NCI-H2107 (cell line): ENCODE results near the gene RAB8B.
"Not testable (repeated sequence)": the region's sequence is repeated elsewhere in the genome, so short reads cannot be mapped to it uniquely, and the experiment has no call there.

Source experiments
- DNase-seq: peaks from one replicate; lab custom pipeline; 2025; lab: John Stamatoyannopoulos, UW

RAB8B gene

GRCh38 chr15:63237086-63237485, 47.7 kb downstream of the RAB8B start:
- not testable (repeated sequence) for DNase-seq

- DNase-seq: no peak
These were observed 48.8 kb downstream of the RAB8B start for GRCh38 chr15:63238171-63238570.

GRCh38 chr15:63238796-63239195, 49.4 kb downstream of the RAB8B start:
- no peak for DNase-seq

DNA sequence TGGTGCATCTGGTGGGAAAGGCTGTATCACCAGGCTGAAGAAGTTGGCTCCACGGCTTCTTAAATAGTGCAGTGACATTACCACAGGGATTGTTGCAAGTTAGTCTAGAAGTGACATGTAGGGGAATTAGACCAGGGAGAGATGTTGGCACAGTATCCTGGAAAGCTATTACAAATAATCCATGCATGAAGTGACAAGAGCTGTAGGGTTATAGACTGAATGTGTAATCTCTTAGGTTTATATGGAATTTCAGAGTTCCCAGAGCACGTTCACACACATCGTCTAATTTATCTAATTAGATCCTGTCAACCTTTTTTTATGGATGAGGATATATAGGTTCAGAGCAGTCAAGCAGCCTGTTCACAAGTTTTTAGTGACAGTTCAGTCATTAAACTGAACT, 50.7 kb downstream of the RAB8B start:
- no peak for DNase-seq

DNA sequence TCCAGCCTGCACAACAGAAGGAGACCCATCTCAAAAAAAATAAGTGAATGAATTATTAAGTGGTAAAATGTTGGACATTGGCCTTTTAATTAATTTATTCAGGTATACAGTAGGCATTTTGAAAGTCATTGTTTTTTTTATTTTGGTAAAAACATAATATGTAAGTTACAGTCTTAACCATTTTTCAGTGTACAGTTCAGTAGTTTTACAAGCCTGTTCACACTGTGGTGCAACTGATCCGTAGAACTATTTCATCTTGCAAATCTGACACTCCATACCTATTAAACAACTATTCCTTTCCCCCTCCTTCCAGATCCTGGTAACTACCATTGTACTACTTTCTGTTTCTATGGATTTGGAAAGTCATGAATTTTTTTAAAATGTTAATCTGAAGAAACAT, 51.9 kb downstream of the RAB8B start:
- no peak for DNase-seq

DNA sequence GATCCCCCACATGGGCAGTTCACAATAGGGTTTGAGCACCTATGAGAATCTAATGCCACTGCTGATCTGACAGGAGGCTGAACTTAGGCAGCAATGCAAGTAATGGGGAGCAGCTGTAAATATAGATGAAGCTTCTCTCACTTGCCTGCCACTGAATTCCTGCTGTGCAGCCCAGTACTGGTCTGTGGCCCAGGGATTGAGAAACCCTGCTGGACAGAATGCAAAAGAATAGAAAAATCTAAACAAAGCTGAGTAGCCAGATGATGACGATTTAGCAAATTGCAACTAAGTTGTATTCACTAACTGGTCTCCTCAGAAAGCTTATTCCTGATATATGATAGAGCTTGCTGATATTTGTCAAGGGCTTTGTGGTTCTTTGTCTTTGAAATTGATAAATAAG, 53.7 kb downstream of the RAB8B start:
- no peak for DNase-seq

- DNase-seq: no peak
These were observed 54.4 kb downstream of the RAB8B start for GRCh38 chr15:63243776-63244175.

DNA sequence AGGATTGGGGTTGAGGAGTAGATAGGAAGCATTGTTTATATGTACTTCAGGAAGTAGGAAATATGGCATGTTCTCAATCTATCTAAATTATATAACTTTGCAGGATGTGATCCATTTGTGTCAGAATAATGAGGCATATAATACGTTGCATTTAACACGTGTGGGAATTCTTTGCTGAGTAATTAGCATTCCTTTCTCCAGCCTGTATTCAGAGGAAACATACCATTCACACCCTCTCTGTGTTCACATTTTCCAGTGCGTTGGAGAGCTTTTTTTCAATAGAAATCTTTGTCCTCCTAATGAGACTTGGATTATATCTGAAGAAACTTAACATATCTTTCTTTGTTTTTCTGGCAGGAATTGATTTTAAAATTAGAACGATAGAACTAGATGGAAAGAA, 55.0 kb downstream of the RAB8B start:
- no peak for DNase-seq

GRCh38 chr15:63244976-63245645, 55.7 kb downstream of the RAB8B start:
- no peak for DNase-seq

DNA sequence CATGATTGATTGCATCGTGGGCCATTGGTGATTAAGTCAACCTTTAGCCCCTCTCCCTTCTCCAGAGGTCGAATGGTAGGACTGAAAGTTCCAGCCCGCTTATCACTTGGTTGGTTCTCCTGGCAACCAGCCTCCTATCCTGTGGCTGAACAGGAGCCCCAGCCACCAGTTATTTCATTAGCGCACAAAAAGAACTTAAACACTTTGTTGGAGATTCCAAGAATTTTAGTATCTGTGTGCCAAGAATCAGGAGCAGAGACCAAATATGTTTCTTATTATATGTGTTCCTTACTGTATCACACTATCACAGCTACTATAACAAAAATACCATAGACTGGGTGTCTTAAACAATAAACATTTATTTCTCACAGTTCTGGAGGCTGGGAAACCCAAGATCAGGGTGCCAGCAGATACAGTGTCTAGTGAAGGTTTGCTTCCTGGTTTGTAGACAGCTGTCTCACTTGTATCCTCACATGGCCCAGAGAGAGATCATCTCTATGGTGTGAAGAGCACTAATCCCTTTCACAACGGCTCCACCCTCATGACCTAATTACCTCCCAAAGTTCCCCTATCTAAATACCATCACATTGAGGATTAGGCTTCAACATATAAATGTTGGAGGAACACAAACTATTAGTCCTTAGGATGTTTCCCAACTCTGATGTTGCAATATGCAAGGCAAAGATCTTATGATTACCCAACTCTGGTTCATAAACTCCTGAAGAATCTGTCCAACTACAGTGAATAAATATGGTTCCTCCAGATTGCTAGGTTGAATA, 57.5 kb downstream of the RAB8B start:
- DNase-seq: no peak

- no peak for DNase-seq
These were observed 61.0 kb downstream of the RAB8B start for GRCh38 chr15:63250312-63250965.

DNA sequence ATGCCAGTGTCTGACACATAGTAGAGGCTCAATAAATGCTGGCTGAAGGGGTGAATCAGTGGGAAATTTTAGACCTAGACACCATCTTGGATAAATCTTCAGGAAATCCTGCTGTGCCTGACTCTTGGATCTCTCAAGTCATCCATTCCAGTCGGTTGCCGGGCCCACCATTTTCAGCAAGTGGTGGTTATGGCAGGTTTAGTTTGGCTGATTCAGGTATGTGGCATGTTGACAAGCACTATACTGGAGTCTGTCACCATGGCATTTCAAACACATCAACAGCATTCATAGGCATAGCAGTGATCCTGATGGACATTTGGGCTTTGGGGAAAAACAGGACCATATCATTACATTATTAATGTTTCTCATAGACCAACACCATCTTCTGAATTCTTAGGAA, 62.3 kb downstream of the RAB8B start:
- no peak for DNase-seq

DNA sequence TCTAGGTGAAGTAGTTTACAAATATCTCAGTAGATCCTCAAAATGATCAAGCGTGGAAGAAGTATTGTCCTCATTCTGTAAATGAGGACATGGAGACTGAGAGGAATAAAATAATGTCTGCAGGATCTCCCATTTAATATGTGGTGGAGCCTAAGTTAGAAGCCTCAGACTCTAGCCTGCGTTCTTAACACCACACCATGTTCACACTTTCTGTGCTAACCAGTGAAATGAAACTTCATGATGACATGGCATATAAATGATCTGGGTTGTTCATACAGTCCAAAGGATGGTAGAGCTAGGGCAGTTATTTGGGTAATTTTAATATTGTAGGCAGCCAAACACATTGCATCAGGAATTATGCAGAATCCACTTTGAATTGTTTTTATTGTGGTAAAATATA, 62.9 kb downstream of the RAB8B start:
- DNase-seq: no peak

DNA sequence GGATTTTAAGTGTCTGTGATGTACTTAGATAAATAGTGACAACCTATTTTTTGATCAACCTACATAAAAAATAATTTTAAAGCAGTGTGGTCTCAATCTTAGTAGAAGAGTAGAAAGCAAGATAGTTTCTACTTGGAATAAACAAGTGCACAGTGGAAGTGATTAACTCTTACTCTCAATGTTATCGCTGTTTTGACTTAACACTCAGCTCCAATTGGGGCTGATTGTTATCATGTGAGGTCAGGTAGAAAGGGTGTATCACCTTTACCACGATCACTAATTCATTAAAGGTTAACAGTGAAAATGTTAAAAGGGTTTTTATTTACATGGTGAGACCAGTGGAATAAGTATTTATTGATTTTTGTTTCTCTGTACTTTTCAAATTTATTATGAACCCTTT, 65.6 kb downstream of the RAB8B start:
- DNase-seq: no peak

- DNase-seq: no peak
These were observed 66.1 kb downstream of the RAB8B start for GRCh38 chr15:63255489-63255990.

- DNase-seq: no peak
These were observed 67.2 kb downstream of the RAB8B start for GRCh38 chr15:63256433-63257274.

- no peak for DNase-seq
These were observed 69.3 kb downstream of the RAB8B start for GRCh38 chr15:63258658-63259057.

GRCh38 chr15:63260791-63261190, 71.4 kb downstream of the RAB8B start:
- DNase-seq: no peak

GRCh38 chr15:63261311-63261710, 71.9 kb downstream of the RAB8B start:
- no peak for DNase-seq

DNA sequence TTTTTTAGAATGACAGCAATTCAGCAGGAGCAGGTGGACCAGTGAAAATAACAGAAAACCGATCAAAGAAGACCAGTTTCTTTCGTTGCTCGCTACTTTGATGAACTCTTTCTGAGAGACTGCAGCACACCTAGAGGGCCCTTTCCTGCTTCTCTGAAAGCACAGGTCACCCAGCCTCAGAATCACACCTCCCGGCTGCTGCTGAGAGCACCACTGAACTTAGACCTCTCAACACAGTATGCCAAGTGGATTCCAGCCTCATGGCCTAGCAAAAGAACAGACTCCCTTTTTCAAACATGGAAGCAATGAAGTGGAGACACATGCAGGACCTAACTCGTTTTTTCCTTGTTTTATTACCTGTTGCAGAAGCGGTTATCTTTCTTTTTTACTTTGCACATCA, 74.1 kb downstream of the RAB8B start:
- DNase-seq: no peak

GRCh38 chr15:63264688-63265293, 75.4 kb downstream of the RAB8B start:
- DNase-seq: no peak

DNA sequence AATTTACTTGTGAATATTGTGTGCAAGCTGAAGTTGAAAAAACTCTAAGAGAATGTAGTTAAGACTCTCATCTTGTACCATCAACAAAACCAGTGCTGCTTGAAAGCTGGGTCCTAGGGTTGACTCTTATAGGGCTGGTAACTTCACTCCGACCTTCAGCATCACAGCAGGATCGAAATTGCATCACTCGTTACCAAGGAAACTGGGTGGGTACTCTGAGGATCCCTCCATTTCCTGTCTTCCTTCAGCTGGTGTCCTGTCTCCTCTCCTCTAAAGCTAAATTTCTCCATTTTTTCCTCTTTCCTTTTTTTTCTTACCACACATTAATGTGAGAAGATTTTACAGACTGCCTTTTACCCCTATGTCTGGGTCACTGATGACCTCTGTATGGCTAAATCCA, 85.0 kb downstream of the RAB8B start:
- no peak for DNase-seq
